ENCODE measurements around the gene KRTAP5-1.
A peak's percentile ranks its signal among the peaks of the same experiment; 100 is the strongest.

KRTAP5-1 gene

GRCh38 chr11:1564535-1565172, 20.4 kb downstream of the KRTAP5-1 start:
- peaks cover 6% of the 10 kb centered on the region for H3K27me3 Mint-ChIP-seq
- H3K4me3 Mint-ChIP-seq: no peak overlapping the region
- ATAC-seq (ENCODE audit: low read depth) (peak; percentile 29), DNase-seq (ENCODE audit: low spot score in 2 of 2) (peak in 1 of 2 donors; percentile 51)
- H3K4me1 Mint-ChIP-seq: peaks cover 8% of the 10 kb centered on the region
- peaks cover 3% of the 10 kb centered on the region for H3K36me3 Mint-ChIP-seq
- H3K9me3 Mint-ChIP-seq: no peaks in the 10 kb centered on the region
- no peak overlapping the region for H3K27ac Mint-ChIP-seq

- Mint-ChIP-seq H3K4me1 (peaks cover 8% of the 10 kb centered on the region), H3K27me3 (peaks cover 4% of the 10 kb centered on the region), H3K36me3 (peaks cover 3% of the 10 kb centered on the region), H3K4me3 (no peak overlapping the region), H3K9me3 (no peaks in the 10 kb centered on the region), H3K27ac (no peak overlapping the region)
- no peak for ATAC-seq (ENCODE audit: low read depth)
- no peak for DNase-seq (ENCODE audit: low spot score in 2 of 2)
Measured at GRCh38 chr11:1563697-1564534, 21.2 kb downstream of the KRTAP5-1 start.

- H3K27me3 Mint-ChIP-seq: peaks cover 4% of the 10 kb centered on the region
- H3K9me3 Mint-ChIP-seq: no peaks in the 10 kb centered on the region
- H3K36me3 Mint-ChIP-seq: peaks cover 3% of the 10 kb centered on the region
- no peak for ATAC-seq (ENCODE audit: low read depth)
- no peak overlapping the region for H3K4me3 Mint-ChIP-seq
- no peak for DNase-seq (ENCODE audit: low spot score in 2 of 2)
- H3K4me1 Mint-ChIP-seq: peaks cover 9% of the 10 kb centered on the region
- H3K27ac Mint-ChIP-seq: no peak overlapping the region
Measured at GRCh38 chr11:1563149-1563638, 21.9 kb downstream of the KRTAP5-1 start.

GRCh38 chr11:1562469-1563148, 22.5 kb downstream of the KRTAP5-1 start:
- Mint-ChIP-seq H3K27ac (peak overlapping the region; percentile 7), H3K27me3 (peaks cover 4% of the 10 kb centered on the region), H3K36me3 (peaks cover 4% of the 10 kb centered on the region), H3K9me3 (no peaks in the 10 kb centered on the region), H3K4me3 (no peak overlapping the region), H3K4me1 (peaks cover 9% of the 10 kb centered on the region)
- ATAC-seq (ENCODE audit: low read depth) (no peak), DNase-seq (ENCODE audit: low spot score in 2 of 2) (no peak)

- no peaks in the 10 kb centered on the region for H3K9me3 Mint-ChIP-seq
- H3K4me1 Mint-ChIP-seq: peaks cover 9% of the 10 kb centered on the region
- DNase-seq (ENCODE audit: low spot score in 2 of 2) (no peak), ATAC-seq (ENCODE audit: low read depth) (no peak)
- peaks cover 5% of the 10 kb centered on the region for H3K27me3 Mint-ChIP-seq
- peak overlapping the region; percentile 25 for H3K27ac Mint-ChIP-seq
- peaks cover 6% of the 10 kb centered on the region for H3K36me3 Mint-ChIP-seq
- H3K4me3 Mint-ChIP-seq: no peak overlapping the region
Measured at GRCh38 chr11:1561955-1562354, 23.1 kb downstream of the KRTAP5-1 start.

GRCh38 chr11:1561266-1561665, 23.8 kb downstream of the KRTAP5-1 start:
- H3K27ac Mint-ChIP-seq: no peak overlapping the region
- ATAC-seq (ENCODE audit: low read depth) (no peak), DNase-seq (ENCODE audit: low spot score in 2 of 2) (no peak)
- peaks cover 6% of the 10 kb centered on the region for H3K36me3 Mint-ChIP-seq
- H3K4me1 Mint-ChIP-seq: peaks cover 9% of the 10 kb centered on the region
- H3K27me3 Mint-ChIP-seq: peaks cover 5% of the 10 kb centered on the region
- no peak overlapping the region for H3K4me3 Mint-ChIP-seq
- no peaks in the 10 kb centered on the region for H3K9me3 Mint-ChIP-seq

GRCh38 chr11:1560649-1561251, 24.3 kb downstream of the KRTAP5-1 start:
- DNase-seq (ENCODE audit: low spot score in 2 of 2): no peak
- Mint-ChIP-seq H3K4me1 (peaks cover 9% of the 10 kb centered on the region), H3K4me3 (no peak overlapping the region), H3K27ac (no peak overlapping the region), H3K36me3 (peaks cover 6% of the 10 kb centered on the region), H3K27me3 (peaks cover 4% of the 10 kb centered on the region), H3K9me3 (no peaks in the 10 kb centered on the region)
- no peak for ATAC-seq (ENCODE audit: low read depth)

- Mint-ChIP-seq H3K9me3 (no peaks in the 10 kb centered on the region), H3K36me3 (peaks cover 6% of the 10 kb centered on the region), H3K27ac (no peak overlapping the region), H3K4me3 (no peak overlapping the region), H3K27me3 (peaks cover 6% of the 10 kb centered on the region), H3K4me1 (peaks cover 9% of the 10 kb centered on the region)
- ATAC-seq (ENCODE audit: low read depth) (no peak), DNase-seq (ENCODE audit: low spot score in 2 of 2) (no peak)
Measured at GRCh38 chr11:1560002-1560648, 25.0 kb downstream of the KRTAP5-1 start.

- peak overlapping the region; percentile 53 for H3K27ac Mint-ChIP-seq
- DNase-seq (ENCODE audit: low spot score in 2 of 2) (peak in 1 of 2 donors; percentile 52), ATAC-seq (ENCODE audit: low read depth) (peak; percentile 72)
- H3K27me3 Mint-ChIP-seq: peaks cover 6% of the 10 kb centered on the region
- H3K36me3 Mint-ChIP-seq: peaks cover 6% of the 10 kb centered on the region
- H3K4me3 Mint-ChIP-seq: no peak overlapping the region
- H3K4me1 Mint-ChIP-seq: peaks cover 9% of the 10 kb centered on the region
- no peaks in the 10 kb centered on the region for H3K9me3 Mint-ChIP-seq
Measured at GRCh38 chr11:1559111-1559951, 25.8 kb downstream of the KRTAP5-1 start.

GRCh38 chr11:1558775-1559110, 26.3 kb downstream of the KRTAP5-1 start:
- DNase-seq (ENCODE audit: low spot score in 2 of 2): no peak
- Mint-ChIP-seq H3K27ac (peak overlapping the region; percentile 53), H3K4me3 (no peak overlapping the region), H3K9me3 (no peaks in the 10 kb centered on the region), H3K4me1 (peaks cover 9% of the 10 kb centered on the region), H3K27me3 (peaks cover 8% of the 10 kb centered on the region), H3K36me3 (peaks cover 6% of the 10 kb centered on the region)
- ATAC-seq (ENCODE audit: low read depth): no peak

GRCh38 chr11:1557904-1558774, 26.9 kb downstream of the KRTAP5-1 start:
- Mint-ChIP-seq H3K36me3 (peaks cover 6% of the 10 kb centered on the region), H3K9me3 (no peaks in the 10 kb centered on the region), H3K4me1 (peaks cover 9% of the 10 kb centered on the region), H3K27ac (peak overlapping the region; percentile 53), H3K4me3 (no peak overlapping the region), H3K27me3 (peaks cover 9% of the 10 kb centered on the region)
- no peak for DNase-seq (ENCODE audit: low spot score in 2 of 2)
- no peak for ATAC-seq (ENCODE audit: low read depth)
